K562 (cell line): ENCODE measurements around the gene ZNF480. TPM values are rescaled to one million over a fixed set of nuclear protein-coding genes. Genes with fewer than 3 reads are reported as not detected.
A peak's percentile ranks its signal among the peaks of the same experiment; 100 is the strongest.
"Not testable (repeated sequence)": the region's sequence is repeated elsewhere in the genome, so short reads cannot be mapped to it uniquely, and the experiment has no call there.

ENCODE experiments used
- ATAC-seq: fragments of 200-7000 bp; cut with Tn5 transposase; 3 replicates; pipeline ENCODE4 v1.9.1; 2020; ENCODE audit warnings: moderate library complexity
- BruUV-seq: library from RNA; stranded (reverse); fragments of 400-500 nt; replicated peaks from 2 replicates; lab custom pipeline; 2021; lab: Mats Ljungman, UMichigan
- CTCF ChIA-PET: fragments of 300-600 bp; formaldehyde crosslinking; extraction: SDS; loops from one replicate; lab custom pipeline; 2021; ENCODE audit warnings: low intra/inter-chr PET ratio; lab: Yijun Ruan, JAX
- POLR2A ChIA-PET: fragments of 300-600, 350-650 bp; sonication (Branson Sonifier 250); formaldehyde crosslinking; extraction: SDS; loops from one replicate; lab custom pipeline; 2021; ENCODE audit warnings: antibody characterized with exemption, inconsistent platforms; lab: Yijun Ruan, JAX
- DNase-seq, 4 experiments: peaks; one replicate each; pipeline versions ENCODE4 v3.0.0 to v3.0.0-alpha.2; 2011 to 2018; ENCODE audit warnings: low spot score in 3 of 4, mixed read lengths in 3 of 4; ENCODE audit errors: extremely low read depth in 1 of 4
- FAIRE-seq: peaks from 2 replicates; lab custom pipeline; 2011; peaks lifted over from hg19 to GRCh38; lab: Jason Lieb, UNC
- H2AFZ ChIP-seq: 2 replicates; pipeline ENCODE4 v1.6.0; 2011; ENCODE audit warnings: low read depth, low read length, control low read depth, inconsistent platforms
- H3K27ac ChIP-seq: fragments of 200-600 bp; 3 replicates; pipeline ENCODE4 v1.8.0; 2011; ENCODE audit warnings: low read depth, mild to moderate bottlenecking, control low read depth, inconsistent platforms, low read length, moderate library complexity, mixed read lengths; ENCODE audit errors: extremely low read depth
- H3K27me3 ChIP-seq, 2 experiments: fragments of 300-600 bp in 1 of 2; 2 replicates in 1 of 2; 3 replicates in 1 of 2; pipeline versions ENCODE4 v1.6.0 to v1.8.0; 2011; ENCODE audit warnings: inconsistent platforms in 2 of 2, low read length in 2 of 2, mild to moderate bottlenecking in 1 of 2, mixed read lengths in 1 of 2, moderate library complexity in 1 of 2; ENCODE audit not compliant: control insufficient read depth in 2 of 2, insufficient read depth in 2 of 2
- H3K36me3 ChIP-seq: fragments of 300-600 bp; 3 replicates; pipeline ENCODE4 v1.8.0; 2011; ENCODE audit warnings: mild to moderate bottlenecking, low read length, inconsistent platforms; ENCODE audit not compliant: control insufficient read depth, insufficient read depth
- H3K4me1 ChIP-seq, 2 experiments: fragments of 200-600 bp in 1 of 2; replicated peaks in 1 of 2; 2 replicates in 1 of 2; 3 replicates in 1 of 2; pipeline versions ENCODE4 v1.5.1 to v1.8.0; 2011; ENCODE audit warnings: inconsistent platforms in 2 of 2, low read length in 2 of 2, mild to moderate bottlenecking in 1 of 2, mixed read lengths in 1 of 2, moderate library complexity in 1 of 2; ENCODE audit not compliant: control insufficient read depth in 2 of 2, insufficient read depth in 2 of 2
- H3K4me2 ChIP-seq: 2 replicates; pipeline ENCODE4 v1.6.1; 2011; ENCODE audit warnings: low read length, control low read depth, inconsistent platforms, mixed read lengths; ENCODE audit not compliant: insufficient read depth
- H3K4me3 ChIP-seq: fragments of 200-600 bp; sonication (generic), shearing (Covaris generic); 2 replicates; pipeline ENCODE4 v1.5.1; 2016; ENCODE audit warnings: control low read depth, inconsistent platforms
- H3K79me2 ChIP-seq: fragments of 200-600 bp; 3 replicates; pipeline ENCODE4 v1.8.0; 2011; ENCODE audit warnings: low read length, inconsistent platforms; ENCODE audit not compliant: control insufficient read depth, insufficient read depth
- H3K9ac ChIP-seq, 2 experiments: 2 replicates each; pipeline versions ENCODE4 v1.6.0 to v1.6.1; 2011; ENCODE audit warnings: low read depth in 2 of 2, low read length in 2 of 2, control low read depth in 1 of 2, inconsistent platforms in 1 of 2, mild to moderate bottlenecking in 1 of 2, mixed read lengths in 1 of 2; ENCODE audit not compliant: insufficient read depth in 1 of 2
- H3K9me1 ChIP-seq: one replicate; pipeline ENCODE4 v1.6.0; 2011; ENCODE audit warnings: inconsistent platforms, mild to moderate bottlenecking, low read length, moderate library complexity; ENCODE audit not compliant: control insufficient read depth, insufficient read depth
- H3K9me3 ChIP-seq: replicated peaks from 2 replicates; pipeline ENCODE4 v1.5.1; 2011; ENCODE audit warnings: low read depth, low read length, inconsistent platforms; ENCODE audit not compliant: control insufficient read depth, insufficient read depth
- H4K20me1 ChIP-seq: replicated peaks from 2 replicates; pipeline ENCODE4 v1.6.1; 2011; ENCODE audit warnings: low read length, inconsistent platforms, mixed read lengths; ENCODE audit not compliant: control insufficient read depth, insufficient read depth
- BRD4 ChIP-seq: fragments of 200-600 bp; sonication (generic); IDR thresholded peaks from 2 replicates; pipeline ENCODE4 v1.6.1; 2017; ENCODE audit warnings: inconsistent platforms
- CBFA2T3 ChIP-seq: fragments of 450-650 bp; IDR thresholded peaks from 2 replicates; pipeline ENCODE4 v1.6.1; 2017
- POLR2B ChIP-seq: fragments of 450-650 bp; IDR thresholded peaks from 2 replicates; pipeline ENCODE4 v1.6.1; 2018; ENCODE audit warnings: low read depth; ENCODE audit not compliant: partially characterized antibody
- TAF15 ChIP-seq: fragments of 200-400 bp; formaldehyde crosslinking; IDR thresholded peaks from 2 replicates; pipeline ENCODE4 v1.6.1; 2017; ENCODE audit warnings: mild to moderate bottlenecking, low read depth, low read length, moderate library complexity
- TSC22D4 ChIP-seq: fragments of 450-650 bp; IDR thresholded peaks from 2 replicates; pipeline ENCODE4 v1.6.1; 2016; ENCODE audit warnings: missing genetic modification characterization, missing biosample characterization, control low read depth
- WGBS: fragments of 100-300 bp; shearing (Covaris generic); methylation state at CpG from one replicate; pipeline ENCODE4 v1.1.6; 2016; ENCODE audit warnings: low coverage, mixed read lengths; ENCODE audit not compliant: insufficient coverage; ENCODE audit errors: missing lambda C conversion rate; 5-methylcytosine and 5-hydroxymethylcytosine counted together
- in situ Hi-C: fragments of 300-500 bp; cut with MboI; formaldehyde crosslinking; loops from 4 replicates; pipeline ENCODE4 v1.15.0; 2018; ENCODE audit warnings: inconsistent platforms, mixed read lengths
- intact Hi-C: fragments of 100-400 bp; cut with micrococcal nuclease; formaldehyde crosslinking; loops from 2 replicates; pipeline ENCODE4 v1.14.2; 2022
- polyA plus RNA-seq, 8 experiments: library from polyadenylated mRNA; depleted of rRNA in 4 of 8; stranded (reverse) in 5 of 8; unstranded in 3 of 8; fragments of >200 nt; fragmentation: Nextera tagmentation in 2 of 8; fragmentation: Illumina TruSeq in 1 of 8; extraction: Ambion mirVana in 2 of 8; extraction: Trizol in 1 of 8; gene quantifications; 2 replicates each; pipeline versions ENCODE4 v1.2.1 to v1.2.3, GENCODE V29; 2011 to 2014; ENCODE audit warnings: inconsistent platforms in 1 of 8, missing spikeins in 1 of 8
- total RNA-seq, 7 experiments: library from RNA; depleted of rRNA in 6 of 7; stranded (reverse); fragments of >200 nt in 6 of 7; fragmentation: Illumina TruSeq in 2 of 7; extraction: Trizol in 2 of 7; gene quantifications; 2 replicates each; pipeline versions ENCODE4 v1.2.1 to v1.2.3, GENCODE V29; 2011 to 2021; ENCODE audit warnings: low replicate concordance in 1 of 7
- TF ChIP-seq, protein P1 (sequence below): IDR thresholded peaks from 3 replicates; pipeline ENCODE4 v1.6.1; 2011; ENCODE audit warnings: borderline replicate concordance, mild to moderate bottlenecking; ENCODE audit not compliant: insufficient read length, insufficient read depth

ZNF480 gene
- total and polyA plus RNA-seq, 9 of the 15 experiments (the other 6 are each of a cell fraction or from before 2014, with no cell fraction given) = 10.4 to 31.1 (median 22.3) TPM

DNA sequence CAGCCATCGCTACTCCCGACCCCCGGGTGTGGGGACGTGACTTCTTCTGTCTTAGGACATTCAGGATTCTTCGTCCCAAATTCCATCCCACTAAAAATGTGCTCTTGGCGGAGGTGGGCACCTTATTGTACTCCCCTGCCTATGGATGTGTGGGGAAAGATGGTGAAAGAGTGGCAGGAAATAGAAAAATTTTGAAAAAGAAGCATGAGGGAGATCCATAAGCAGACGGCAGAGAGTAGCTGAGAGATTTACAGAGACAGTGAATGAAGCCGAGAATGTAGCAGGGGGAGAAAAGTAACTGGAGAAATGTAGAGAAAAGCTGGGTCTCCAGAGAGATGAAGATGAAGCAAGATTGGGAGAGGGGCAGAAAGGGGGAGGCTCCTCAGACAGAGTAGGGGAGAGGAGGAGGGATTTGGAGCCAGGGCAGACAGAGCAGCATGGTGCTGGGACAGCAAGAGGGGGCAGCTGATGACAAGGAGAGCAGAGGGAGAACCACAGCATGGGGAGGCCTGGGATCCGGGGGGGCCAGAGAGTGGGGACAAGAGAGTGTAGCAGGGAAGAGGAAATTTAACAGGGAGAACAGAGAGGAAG, 39.9 kb downstream of the ZNF480 start:
- intact Hi-C loops = no loop called here
- no peak for FAIRE-seq

GRCh38 chr19:52339022-52339421, 42.1 kb downstream of the ZNF480 start:
- H3K79me2 ChIP-seq, H3K4me2 ChIP-seq, H3K27me3 ChIP-seq, H3K27ac ChIP-seq, H4K20me1 ChIP-seq, H3K4me3 ChIP-seq, H3K4me1 ChIP-seq, BruUV-seq, ATAC-seq, in situ Hi-C loops, H2AFZ ChIP-seq, DNase-seq, CTCF ChIA-PET, intact Hi-C loops, H3K36me3 ChIP-seq, POLR2A ChIA-PET, FAIRE-seq, H3K9me1 ChIP-seq, H3K9me3 ChIP-seq, H3K9ac ChIP-seq: not testable (repeated sequence)
- WGBS = 5% methylated on average over 3 of the region's 3 CpGs
- TF ChIP-seq CBFA2T3 = peak; percentile 25; the same call in 1 of the 2 replicates

More for the DNA sequence above, 39.9 kb downstream of the ZNF480 start:
- TF ChIP-seq, protein P1, sequence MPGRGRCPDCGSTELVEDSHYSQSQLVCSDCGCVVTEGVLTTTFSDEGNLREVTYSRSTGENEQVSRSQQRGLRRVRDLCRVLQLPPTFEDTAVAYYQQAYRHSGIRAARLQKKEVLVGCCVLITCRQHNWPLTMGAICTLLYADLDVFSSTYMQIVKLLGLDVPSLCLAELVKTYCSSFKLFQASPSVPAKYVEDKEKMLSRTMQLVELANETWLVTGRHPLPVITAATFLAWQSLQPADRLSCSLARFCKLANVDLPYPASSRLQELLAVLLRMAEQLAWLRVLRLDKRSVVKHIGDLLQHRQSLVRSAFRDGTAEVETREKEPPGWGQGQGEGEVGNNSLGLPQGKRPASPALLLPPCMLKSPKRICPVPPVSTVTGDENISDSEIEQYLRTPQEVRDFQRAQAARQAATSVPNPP = no peak
- TF ChIP-seq TSC22D4 (tag) = no peak
- no peak for TF ChIP-seq TAF15
- no peak for TF ChIP-seq POLR2B
- no peak for TF ChIP-seq BRD4
- H4K20me1 ChIP-seq = no peaks in the 10 kb centered on the region
- 4% methylated on average over 9 of the region's 9 CpGs for WGBS
- H3K27ac ChIP-seq = no peak overlapping the region
- H3K27me3 ChIP-seq = no peaks in the 10 kb centered on the region
- no peak overlapping the region for H2AFZ ChIP-seq
- in situ Hi-C loops = no loop called here
- BruUV-seq = no TSS peak
- no peaks in the 10 kb centered on the region for H3K36me3 ChIP-seq
- no peak overlapping the region for H3K4me3 ChIP-seq
- H3K9me1 ChIP-seq = no peaks in the 10 kb centered on the region
- DNase-seq = no peak
- H3K79me2 ChIP-seq = no peaks in the 10 kb centered on the region
- no peak overlapping the region for H3K9ac ChIP-seq
- ChIA-PET POLR2A (no interaction called here), CTCF (no interaction called here)
- H3K9me3 ChIP-seq = 0 out of 2 replicates have a peak, but pooled peaks cover 1% of the 10 kb centered on the region
- peaks cover 0 to 7% of the 10 kb centered on the region in 2 experiments; a peak in 2 of 5 replicates for H3K4me1 ChIP-seq
- H3K4me2 ChIP-seq = no peak overlapping the region
- no peak for ATAC-seq
